A673 (cell line): ENCODE measurements around the gene NSMCE3. TPM values are rescaled to one million over a fixed set of nuclear protein-coding genes. Genes with fewer than 3 reads are reported as not detected.

Source experiments
- BruUV-seq: library from RNA; stranded (reverse); fragments of 400-500 nt; replicated peaks from 2 replicates; lab custom pipeline; 2021; lab: Mats Ljungman, UMichigan
- CTCF ChIA-PET: fragments of 300-600 bp; sonication (Branson Sonifier 250); formaldehyde crosslinking; loops from one replicate; lab custom pipeline; 2022; ENCODE audit warnings: antibody characterized with exemption; lab: Charles Lee
- POLR2A ChIA-PET: fragments of 300-600 bp; sonication (Branson Sonifier 250); formaldehyde crosslinking; loops from one replicate; lab custom pipeline; 2022; ENCODE audit warnings: antibody characterized with exemption; ENCODE audit not compliant: low non-redundant PET; lab: Charles Lee
- DNase-seq: peaks from one replicate; pipeline ENCODE4 v3.0.0-alpha.2; 2015; ENCODE audit warnings: low spot score
- H3K27ac ChIP-seq: fragments of 200-600 bp; sonication (generic); 2 replicates; pipeline ENCODE4 v1.5.1; 2016; ENCODE audit warnings: mixed run types, low read depth, mild to moderate bottlenecking, mixed read lengths, antibody characterized with exemption, low read length; ENCODE audit not compliant: poor library complexity, severe bottlenecking
- H3K27me3 ChIP-seq: fragments of 200-600 bp; sonication (generic); replicated peaks from 2 replicates; pipeline ENCODE4 v1.6.1; 2017; ENCODE audit warnings: mixed run types, low read depth, mild to moderate bottlenecking, mixed read lengths, antibody characterized with exemption, low read length; ENCODE audit not compliant: insufficient read depth, poor library complexity
- H3K36me3 ChIP-seq: fragments of 200-600 bp; sonication (generic); 2 replicates; pipeline ENCODE4 v1.6.1; 2016; ENCODE audit warnings: mixed run types, mild to moderate bottlenecking, mixed read lengths, antibody characterized with exemption, low read length; ENCODE audit not compliant: insufficient read depth, poor library complexity, severe bottlenecking
- H3K4me1 ChIP-seq: fragments of 200-600 bp; sonication (generic); 2 replicates; pipeline ENCODE4 v1.6.1; 2017; ENCODE audit warnings: mixed run types, mild to moderate bottlenecking, mixed read lengths, antibody characterized with exemption, low read length; ENCODE audit not compliant: insufficient read depth, poor library complexity, severe bottlenecking
- H3K4me3 ChIP-seq: fragments of 200-600 bp; sonication (generic); 2 replicates; pipeline ENCODE4 v1.5.1; 2016; ENCODE audit warnings: low read depth, mixed run types, mild to moderate bottlenecking, mixed read lengths, low read length; ENCODE audit not compliant: poor library complexity, severe bottlenecking
- H3K9me3 ChIP-seq: fragments of 200-600 bp; sonication (generic); 2 replicates; pipeline ENCODE4 v1.6.1; 2016; ENCODE audit warnings: mixed run types, low read depth, mild to moderate bottlenecking, mixed read lengths, antibody characterized with exemption, low read length; ENCODE audit not compliant: poor library complexity, severe bottlenecking
- CTCF ChIP-seq: fragments of 300-800, 200-600 bp; sonication (generic); conservative IDR thresholded peaks from 2 replicates; pipeline ENCODE4 v1.5.1; 2017; ENCODE audit warnings: low read depth, mild to moderate bottlenecking, antibody characterized with exemption, low read length, moderate library complexity, mixed read lengths
- EZH2 ChIP-seq: fragments of 200-600 bp; sonication (generic); IDR thresholded peaks from 2 replicates; pipeline ENCODE4 v1.6.1; 2017; ENCODE audit warnings: borderline replicate concordance, low read depth, mild to moderate bottlenecking, mixed read lengths, antibody characterized with exemption, low read length; ENCODE audit not compliant: poor library complexity, severe bottlenecking
- intact Hi-C: fragments of 100-400 bp; cut with micrococcal nuclease; formaldehyde crosslinking; loops from one replicate; pipeline ENCODE4 v1.10.0; 2022; ENCODE audit not compliant: unreplicated experiment
- total RNA-seq: library from RNA; stranded (reverse); gene quantifications from 2 replicates; pipeline ENCODE4 v1.2.3, GENCODE V29; 2021

The NSMCE3 gene
- total RNA-seq, 1 experiment from 2014 or later: 7.2 TPM

DNA sequence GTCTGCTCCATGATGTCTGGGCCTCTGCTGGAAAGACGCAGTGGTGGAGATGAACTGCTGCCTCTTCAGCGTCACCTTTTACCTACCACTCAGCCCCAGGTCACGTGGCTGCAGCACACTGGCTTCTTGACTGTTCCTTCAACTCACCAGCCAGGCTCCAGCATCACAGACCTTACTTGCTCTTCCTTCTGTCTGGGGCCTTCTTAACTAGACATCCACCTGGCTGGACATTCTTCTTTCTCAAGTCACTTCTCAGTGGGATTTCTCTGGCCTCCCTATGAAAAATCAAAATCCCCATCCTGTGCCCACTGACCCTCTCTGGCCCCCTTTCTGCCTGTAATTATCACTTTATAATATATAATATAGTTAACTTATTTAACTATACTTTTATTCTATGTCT is 29.7 kb upstream of the NSMCE3 start:
- Histone ChIP-seq H3K4me3 (no peak overlapping the region), H3K27me3 (peaks cover 6% of the 10 kb centered on the region), H3K4me1 (no peaks in the 10 kb centered on the region), H3K9me3 (no peaks in the 10 kb centered on the region), H3K27ac (no peak overlapping the region), H3K36me3 (no peaks in the 10 kb centered on the region)
- intact Hi-C loops: no loop called here
- no TSS peak for BruUV-seq
- CTCF ChIA-PET: no interaction called here
- POLR2A ChIA-PET: no interaction called here
- DNase-seq: no peak
- TF ChIP-seq CTCF: no peak
- no peak for TF ChIP-seq EZH2

DNA sequence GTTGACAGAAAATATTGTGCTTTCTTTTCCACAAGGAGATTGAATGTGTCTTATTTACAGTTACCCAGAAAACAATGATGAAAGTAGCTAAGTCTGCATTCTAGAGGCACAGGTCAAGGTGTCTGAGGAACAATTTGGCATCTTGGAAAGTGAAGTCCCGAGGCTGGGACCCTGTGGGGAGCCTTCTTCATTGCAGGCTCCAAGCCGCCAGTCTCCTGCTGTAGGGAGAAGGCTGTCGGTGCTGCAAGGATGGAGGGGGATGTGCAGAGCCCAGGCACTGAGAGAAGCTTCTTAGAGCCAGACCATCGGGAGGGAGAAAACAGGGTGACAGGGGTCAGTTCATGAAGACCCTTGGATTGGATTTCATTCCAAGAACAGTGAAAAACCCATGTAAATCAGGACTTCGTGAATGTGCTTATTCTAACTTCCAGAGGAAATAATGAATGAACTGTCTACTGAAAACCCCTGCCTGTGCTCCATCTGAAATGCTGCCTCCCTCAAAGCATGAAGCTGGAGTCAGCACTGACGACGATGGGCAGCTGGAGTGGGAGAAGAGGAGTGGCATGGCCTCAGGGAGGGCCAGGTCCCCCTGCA is 25.2 kb upstream of the NSMCE3 start:
- DNase-seq: no peak
- intact Hi-C loops: no loop called here
- Histone ChIP-seq H3K9me3 (no peaks in the 10 kb centered on the region), H3K27me3 (no peaks in the 10 kb centered on the region), H3K4me3 (no peak overlapping the region), H3K36me3 (no peaks in the 10 kb centered on the region), H3K27ac (no peak overlapping the region), H3K4me1 (no peaks in the 10 kb centered on the region)
- TF ChIP-seq CTCF: no peak
- CTCF ChIA-PET: no interaction called here
- no TSS peak for BruUV-seq
- POLR2A ChIA-PET: no interaction called here

GRCh38 chr15:29291067-29291845 is 21.6 kb upstream of the NSMCE3 start:
- CTCF ChIA-PET: no interaction called here
- no TSS peak for BruUV-seq

More at GRCh38 chr15:29291067-29291845, 21.6 kb upstream of the NSMCE3 start:
- no peak for DNase-seq
- Histone ChIP-seq H3K9me3 (no peaks in the 10 kb centered on the region), H3K4me1 (no peaks in the 10 kb centered on the region), H3K36me3 (no peaks in the 10 kb centered on the region), H3K27ac (no peak overlapping the region), H3K4me3 (no peak overlapping the region), H3K27me3 (peaks cover 15% of the 10 kb centered on the region)
- no peak for TF ChIP-seq EZH2
- TF ChIP-seq CTCF: no peak
- POLR2A ChIA-PET: no interaction called here
- intact Hi-C loops: no loop called here
